SK-N-MC (cell line): ENCODE results near the gene HBA2.
"Not testable (repeated sequence)": the region's sequence is repeated elsewhere in the genome, so short reads cannot be mapped to it uniquely, and the experiment has no call there.

Experiments
- DNase-seq: peaks from one replicate; pipeline ENCODE4 v3.0.0-alpha.2; 2011; ENCODE audit warnings: low read depth, low spot score
- H3K27ac ChIP-seq: fragments of 200-600 bp; sonication (generic); 2 replicates; pipeline ENCODE4 v1.5.1; 2016; ENCODE audit warnings: mixed run types
- H3K36me3 ChIP-seq: fragments of 200-600 bp; sonication (generic); 2 replicates; pipeline ENCODE4 v1.6.1; 2017; ENCODE audit warnings: antibody characterized with exemption, low read length, mixed read lengths; ENCODE audit not compliant: insufficient read depth
- H3K4me3 ChIP-seq: fragments of 200-600 bp; sonication (generic); 2 replicates; pipeline ENCODE4 v1.5.1; 2016
- H3K9ac ChIP-seq: fragments of 200-600 bp; sonication (generic); 2 replicates; pipeline ENCODE4 v1.8.0; 2017; ENCODE audit warnings: mixed run types, mixed read lengths; ENCODE audit not compliant: insufficient read length
- H3K9me3 ChIP-seq: fragments of 200-600 bp; sonication (generic); 2 replicates; pipeline ENCODE4 v1.6.1; 2017; ENCODE audit warnings: low read depth, mild to moderate bottlenecking, antibody characterized with exemption, low read length, moderate library complexity, mixed read lengths
- EZH2 ChIP-seq: fragments of 200-600 bp; sonication (generic); IDR thresholded peaks from one replicate; pipeline ENCODE4 v1.6.1; 2017; ENCODE audit warnings: antibody characterized with exemption
- FOXP2 ChIP-seq: optimal IDR thresholded peaks from 2 replicates; pipeline ENCODE3; 2011; ENCODE audit warnings: mild to moderate bottlenecking, moderate library complexity; ENCODE audit not compliant: insufficient read depth; ENCODE audit errors: extremely low read length, control extremely low read depth
- POLR2AphosphoS5 ChIP-seq: IDR thresholded peaks from 2 replicates; pipeline ENCODE4 v1.6.1; 2012; ENCODE audit warnings: mild to moderate bottlenecking, low read depth, low read length, borderline replicate concordance

HBA2 gene

GRCh38 chr16:172374-172941 is at the start of gene HBA2:
Gene HBA2, plus strand, starts transcription at chr16:172876. Its CDS starts 37 bp downstream, at chr16:172913.
- H3K36me3 ChIP-seq, H3K27ac ChIP-seq, H3K4me3 ChIP-seq, H3K9ac ChIP-seq, DNase-seq, H3K9me3 ChIP-seq: not testable (repeated sequence)

GRCh38 chr16:123558-124350 is 48.9 kb upstream of the HBA2 start:
- not testable (repeated sequence) for H3K9me3 ChIP-seq, DNase-seq, H3K4me3 ChIP-seq, H3K27ac ChIP-seq, H3K9ac ChIP-seq, H3K36me3 ChIP-seq

- H3K9ac ChIP-seq: no peak overlapping the region
- no peak for DNase-seq
- no peak for TF ChIP-seq EZH2
- TF ChIP-seq FOXP2: no peak
- TF ChIP-seq POLR2AphosphoS5: no peak
- no peak overlapping the region for H3K27ac ChIP-seq
- no peaks in the 10 kb centered on the region for H3K9me3 ChIP-seq
- H3K4me3 ChIP-seq: no peak overlapping the region
- no peaks in the 10 kb centered on the region for H3K36me3 ChIP-seq
Observed at GRCh38 chr16:125011-125410, 47.7 kb upstream of the HBA2 start.

- Histone ChIP-seq H3K9me3 (no peaks in the 10 kb centered on the region), H3K36me3 (no peaks in the 10 kb centered on the region), H3K27ac (no peak overlapping the region), H3K9ac (no peak overlapping the region), H3K4me3 (no peak overlapping the region)
- DNase-seq: no peak
- no peak for TF ChIP-seq FOXP2
- TF ChIP-seq EZH2: no peak
- TF ChIP-seq POLR2AphosphoS5: no peak
Observed at GRCh38 chr16:129075-129474, 43.6 kb upstream of the HBA2 start.

GRCh38 chr16:130533-131173 is 42.0 kb upstream of the HBA2 start:
- Histone ChIP-seq H3K4me3 (no peak overlapping the region), H3K9me3 (no peaks in the 10 kb centered on the region), H3K36me3 (no peaks in the 10 kb centered on the region), H3K9ac (no peak overlapping the region), H3K27ac (no peak overlapping the region)
- DNase-seq: no peak
- no peak for TF ChIP-seq FOXP2
- no peak for TF ChIP-seq POLR2AphosphoS5
- TF ChIP-seq EZH2: no peak

- no peaks in the 10 kb centered on the region for H3K9me3 ChIP-seq
- H3K9ac ChIP-seq: no peak overlapping the region
- TF ChIP-seq EZH2 (no peak), POLR2AphosphoS5 (no peak), FOXP2 (no peak)
- no peak overlapping the region for H3K27ac ChIP-seq
- H3K36me3 ChIP-seq: no peaks in the 10 kb centered on the region
- no peak for DNase-seq
- H3K4me3 ChIP-seq: no peak overlapping the region
Observed at GRCh38 chr16:132120-132519, 40.6 kb upstream of the HBA2 start.

- no peak overlapping the region for H3K9ac ChIP-seq
- no peak overlapping the region for H3K27ac ChIP-seq
- H3K4me3 ChIP-seq: no peak overlapping the region
- H3K9me3 ChIP-seq: no peaks in the 10 kb centered on the region
- no peaks in the 10 kb centered on the region for H3K36me3 ChIP-seq
- TF ChIP-seq FOXP2: no peak
- no peak for TF ChIP-seq EZH2
- no peak for TF ChIP-seq POLR2AphosphoS5
- no peak for DNase-seq
Observed at GRCh38 chr16:133716-134115, 39.0 kb upstream of the HBA2 start.

- DNase-seq: no peak
- Histone ChIP-seq H3K4me3 (peak overlapping the region; percentile 93), H3K9ac (peak overlapping the region; percentile 92), H3K27ac (peak overlapping the region; percentile 83), H3K9me3 (no peaks in the 10 kb centered on the region), H3K36me3 (no peaks in the 10 kb centered on the region)
- TF ChIP-seq FOXP2 (no peak), EZH2 (no peak), POLR2AphosphoS5 (no peak)
Observed at GRCh38 chr16:138049-138417, 34.6 kb upstream of the HBA2 start.
